Measurements from ENCODE around the gene ZNF366.

GRCh38 chr5:72482046-72482445 is 25.2 kb downstream of the ZNF366 start:
- TF ChIP-seq CTCF (IDR thresholded peaks at IDR 0.05) (no peak), POLR2A (IDR thresholded peaks at IDR 0.05) (no peak), POLR2AphosphoS5 (IDR thresholded peaks at IDR 0.05; ENCODE audit: insufficient read depth in 1 of 2, low read depth in 1 of 2) (no peak)

Measured in vagina (tissue), 2 donors.